Islet precursor cell (in vitro differentiated cells): ENCODE data around the gene BBIP1.
"Not testable (repeated sequence)": the region's sequence is repeated elsewhere in the genome, so short reads cannot be mapped to it uniquely, and the experiment has no call there.

ENCODE experiments used
- DNase-seq: peaks from one replicate; pipeline ENCODE4 v3.0.0-alpha.2; 2018

Gene BBIP1

GRCh38 chr10:110881247-110881646, 37.7 kb downstream of the BBIP1 start:
- DNase-seq: no peak

DNA sequence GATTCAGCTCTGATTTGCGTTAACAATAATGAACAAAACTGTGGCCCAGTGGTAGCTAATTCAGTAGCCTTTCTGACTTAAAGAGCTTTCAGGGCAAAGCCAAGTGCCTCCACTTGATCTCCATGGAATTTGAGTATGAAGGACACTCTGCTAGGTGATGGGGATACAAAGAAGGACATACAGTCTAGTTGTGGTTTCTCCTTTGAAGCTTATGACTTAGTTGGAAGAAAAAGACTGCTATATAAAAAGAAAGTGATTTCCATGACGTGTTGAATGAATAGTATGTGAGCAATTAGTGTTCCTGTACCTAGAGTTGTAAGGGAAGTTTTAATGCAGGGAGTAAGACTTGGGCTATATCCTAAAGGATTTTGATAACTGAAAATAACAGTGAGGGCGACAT, 39.0 kb downstream of the BBIP1 start:
- DNase-seq: no peak

DNA sequence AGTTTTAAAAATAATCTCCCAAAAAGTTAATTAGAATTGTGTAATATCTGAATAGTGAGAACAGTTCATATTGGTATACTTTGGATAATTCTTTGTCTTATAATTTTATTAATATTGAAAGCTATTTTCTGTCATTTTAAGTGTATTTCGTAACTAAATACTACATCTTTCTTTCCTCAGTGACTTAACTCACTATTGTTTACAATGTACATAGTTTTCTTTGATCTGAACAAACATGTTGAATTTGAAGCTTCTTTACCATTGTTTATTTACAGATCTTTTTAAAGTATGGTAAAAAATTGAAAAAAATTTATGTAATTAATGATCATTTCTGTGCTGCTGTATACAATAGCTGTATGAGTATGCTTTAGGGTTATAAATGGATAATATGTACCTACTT, 42.2 kb downstream of the BBIP1 start:
- DNase-seq: no peak

GRCh38 chr10:110876000-110876399, 43.0 kb downstream of the BBIP1 start:
- DNase-seq: no peak

DNA sequence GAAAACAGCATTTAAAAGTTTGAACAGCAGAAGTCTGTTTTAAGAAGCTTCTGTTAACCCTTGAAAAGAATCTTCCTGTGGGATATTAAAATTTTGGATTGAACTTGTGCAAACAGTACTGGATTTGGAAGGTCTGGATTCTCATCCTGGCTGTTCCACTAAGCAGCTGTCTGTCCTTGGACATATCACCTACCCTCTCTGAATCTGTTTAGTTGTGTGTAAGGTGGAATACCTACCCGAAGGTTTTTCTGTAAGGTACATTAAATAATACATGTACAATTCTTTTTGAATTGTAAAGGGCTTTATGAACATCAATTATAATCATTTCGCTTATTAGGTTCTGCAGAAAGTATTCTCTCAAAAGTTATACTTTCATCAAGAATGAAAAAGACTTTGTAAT, 45.0 kb downstream of the BBIP1 start:
- no peak for DNase-seq

GRCh38 chr10:110872984-110873923, 45.7 kb downstream of the BBIP1 start:
- DNase-seq: no peak

DNA sequence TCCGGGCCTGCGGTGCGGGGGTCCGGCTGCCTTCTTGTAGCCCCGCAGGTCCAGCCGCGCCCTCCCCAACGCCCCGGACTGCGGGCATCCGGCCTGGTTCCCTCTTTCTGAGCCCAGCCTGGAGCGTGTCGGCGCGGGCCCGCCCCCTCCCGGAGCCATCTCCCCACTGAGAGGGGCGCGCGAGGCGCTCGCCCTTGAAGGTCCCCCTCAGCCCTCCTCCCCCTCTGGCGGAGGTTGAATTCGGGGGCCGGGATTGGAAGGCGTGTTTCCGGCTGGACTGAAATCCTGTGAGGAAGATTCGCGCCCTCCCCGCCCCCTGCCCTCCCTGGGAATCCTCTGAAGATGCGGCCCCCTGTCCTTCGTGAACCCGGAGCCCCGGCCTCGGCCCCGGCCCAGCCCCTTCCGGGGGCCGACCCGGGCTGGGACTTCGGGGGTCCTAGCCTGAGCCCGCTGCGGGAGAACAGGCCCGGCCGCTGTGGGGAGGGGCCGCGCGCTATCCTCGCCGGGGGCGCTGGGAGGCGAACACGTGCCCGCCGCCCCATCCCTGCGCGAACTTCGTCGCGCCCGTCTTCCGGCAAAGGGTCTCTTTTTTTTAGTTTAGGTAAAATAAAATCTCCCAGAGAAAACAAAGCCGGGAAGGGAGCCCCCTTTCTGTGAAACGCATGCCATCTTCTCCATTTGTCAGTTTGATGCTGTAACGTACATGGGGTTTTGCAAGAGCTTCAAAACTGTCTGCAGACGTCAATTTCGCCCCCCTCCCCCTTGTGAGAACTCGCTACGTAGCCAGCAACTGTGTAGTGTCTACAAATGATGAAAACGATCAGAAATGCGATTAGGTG, 46.6 kb downstream of the BBIP1 start:
- peak; percentile 90 for DNase-seq

GRCh38 chr10:110871298-110872084, 47.5 kb downstream of the BBIP1 start, which contains the start of gene PDCD4:
TSS of gene PDCD4 (plus strand) at chr10:110871928. CDS start at chr10:110876028, 4,100 bp downstream.
- DNase-seq: peak; percentile 100

DNA sequence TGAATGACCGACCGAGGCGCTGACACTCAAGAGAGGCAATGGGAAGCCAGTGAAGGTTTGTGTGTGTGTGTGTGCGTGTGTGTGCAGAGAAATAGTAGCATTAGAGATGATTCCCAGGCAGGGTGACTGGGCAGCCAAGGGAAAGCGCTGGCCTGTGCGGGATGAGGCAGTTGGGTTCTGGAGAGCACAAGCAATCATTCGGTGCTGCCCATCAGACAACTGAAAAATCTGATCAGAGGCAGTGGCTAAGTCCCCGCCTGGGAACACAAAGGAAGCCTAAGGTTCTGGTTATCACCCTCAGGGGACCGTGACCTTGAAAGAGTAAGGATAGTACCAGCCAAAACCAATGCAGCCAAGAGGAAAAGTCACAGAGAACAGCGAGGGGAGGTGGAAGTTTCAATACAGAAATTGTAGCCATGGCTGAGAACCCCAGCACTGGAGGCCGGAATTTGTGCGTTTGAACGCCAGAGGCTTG, 48.1 kb downstream of the BBIP1 start:
- DNase-seq: no peak

GRCh38 chr10:110868981-110869380, 50.0 kb downstream of the BBIP1 start:
- DNase-seq: no peak

GRCh38 chr10:110867807-110868465, 51.0 kb downstream of the BBIP1 start:
- no peak for DNase-seq

DNA sequence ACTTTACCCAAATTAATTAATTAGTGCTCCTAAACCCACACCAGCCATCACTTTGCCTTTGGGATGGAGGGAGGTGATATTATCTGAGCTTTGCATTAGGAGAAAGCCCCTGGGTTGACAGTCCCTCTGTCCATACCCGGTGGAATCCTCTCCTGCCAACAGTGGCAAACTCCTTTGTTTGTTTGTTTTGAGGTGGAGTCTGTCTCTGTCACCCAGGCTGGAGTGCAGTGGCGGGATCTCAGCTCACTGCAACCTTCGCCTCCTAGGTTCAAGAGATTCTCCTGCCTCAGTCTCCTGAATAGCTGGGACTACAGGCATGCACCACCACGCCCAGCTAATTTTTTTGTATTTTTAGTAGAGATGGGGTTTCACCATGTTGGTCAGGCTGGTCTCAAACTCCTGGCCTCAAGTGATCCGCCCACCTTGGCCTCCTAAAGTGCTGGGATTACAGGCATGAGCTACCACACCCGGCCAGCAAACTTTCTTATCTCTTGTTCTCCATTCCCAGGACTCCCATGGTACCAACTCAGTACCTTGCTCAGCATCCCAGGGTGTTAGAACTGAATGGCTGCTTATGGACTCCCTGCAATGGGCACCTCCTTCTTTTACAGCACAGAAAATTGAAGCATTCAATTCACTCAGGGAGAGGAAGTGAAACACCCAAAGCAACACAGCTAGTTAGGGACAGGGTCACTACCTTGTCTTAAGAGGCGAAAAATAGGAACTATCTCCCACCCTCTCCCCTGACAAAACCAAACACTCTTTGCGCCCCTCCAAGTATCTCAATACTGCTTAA, 51.8 kb downstream of the BBIP1 start:
- DNase-seq: not testable (repeated sequence)

GRCh38 chr10:110865809-110866482, 53.0 kb downstream of the BBIP1 start:
- DNase-seq: peak; percentile 61

DNA sequence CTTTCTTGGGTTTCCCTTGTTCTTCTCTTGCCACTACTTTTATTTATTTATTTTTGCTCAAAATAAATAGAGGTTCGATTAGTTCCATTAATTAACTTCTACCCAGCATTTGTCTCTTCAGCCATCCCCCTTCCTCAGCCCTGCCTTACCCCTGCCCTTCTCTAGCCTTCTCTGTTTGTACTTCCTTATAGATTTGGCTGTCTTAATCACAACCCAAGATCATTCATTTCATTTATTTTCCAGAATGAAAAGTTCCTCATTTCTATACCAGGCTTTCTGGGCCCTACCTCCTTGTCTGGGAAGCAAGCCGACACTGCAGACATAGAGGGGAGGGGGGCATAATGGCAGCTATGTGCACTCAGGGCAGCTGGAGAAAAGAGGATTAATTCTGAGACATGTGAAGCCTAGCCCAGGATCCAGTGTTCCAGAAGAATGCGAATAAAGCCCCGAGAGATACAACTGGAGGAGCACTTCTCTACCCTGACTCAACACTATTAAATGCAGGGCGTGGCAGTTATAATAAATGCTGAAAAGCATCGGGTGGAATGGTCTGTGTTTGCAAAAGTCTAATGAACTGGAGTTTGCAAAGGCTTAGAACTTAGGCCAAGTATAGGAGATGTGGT, 53.7 kb downstream of the BBIP1 start:
- peak; percentile 64 for DNase-seq

- no peak for DNase-seq
Measured at GRCh38 chr10:110864662-110865140, 54.3 kb downstream of the BBIP1 start.

- no peak for DNase-seq
Measured at GRCh38 chr10:110863956-110864355, 55.0 kb downstream of the BBIP1 start.

GRCh38 chr10:110863361-110863760, 55.6 kb downstream of the BBIP1 start:
- DNase-seq: no peak

GRCh38 chr10:110862961-110863360, 56.0 kb downstream of the BBIP1 start:
- DNase-seq: no peak

GRCh38 chr10:110861930-110862649, 56.9 kb downstream of the BBIP1 start:
- no peak for DNase-seq
